K562 (cell line): ENCODE measurements around the gene TMEM120A. TPM values are rescaled to one million over a fixed set of nuclear protein-coding genes. Genes with fewer than 3 reads are reported as not detected.

Experiments
- ATAC-seq: fragments of 200-7000 bp; cut with Tn5 transposase; 3 replicates; pipeline ENCODE4 v1.9.1; 2020; ENCODE audit warnings: moderate library complexity
- BruUV-seq: library from RNA; stranded (reverse); fragments of 400-500 nt; replicated peaks from 2 replicates; lab custom pipeline; 2021; lab: Mats Ljungman, UMichigan
- CTCF ChIA-PET: fragments of 300-600 bp; formaldehyde crosslinking; extraction: SDS; loops from one replicate; lab custom pipeline; 2021; ENCODE audit warnings: low intra/inter-chr PET ratio; lab: Yijun Ruan, JAX
- POLR2A ChIA-PET: fragments of 300-600, 350-650 bp; sonication (Branson Sonifier 250); formaldehyde crosslinking; extraction: SDS; loops from one replicate; lab custom pipeline; 2021; ENCODE audit warnings: antibody characterized with exemption, inconsistent platforms; lab: Yijun Ruan, JAX
- DNase-seq, 4 experiments: peaks; one replicate each; pipeline versions ENCODE4 v3.0.0 to v3.0.0-alpha.2; 2011 to 2018; ENCODE audit warnings: low spot score in 3 of 4, mixed read lengths in 3 of 4; ENCODE audit errors: extremely low read depth in 1 of 4
- FAIRE-seq: peaks from 2 replicates; lab custom pipeline; 2011; peaks lifted over from hg19 to GRCh38; lab: Jason Lieb, UNC
- H2AFZ ChIP-seq: 2 replicates; pipeline ENCODE4 v1.6.0; 2011; ENCODE audit warnings: low read depth, low read length, control low read depth, inconsistent platforms
- H3K27ac ChIP-seq: fragments of 200-600 bp; 3 replicates; pipeline ENCODE4 v1.8.0; 2011; ENCODE audit warnings: low read depth, mild to moderate bottlenecking, control low read depth, inconsistent platforms, low read length, moderate library complexity, mixed read lengths; ENCODE audit errors: extremely low read depth
- H3K27me3 ChIP-seq, 2 experiments: fragments of 300-600 bp in 1 of 2; 2 replicates in 1 of 2; 3 replicates in 1 of 2; pipeline versions ENCODE4 v1.6.0 to v1.8.0; 2011; ENCODE audit warnings: inconsistent platforms in 2 of 2, low read length in 2 of 2, mild to moderate bottlenecking in 1 of 2, mixed read lengths in 1 of 2, moderate library complexity in 1 of 2; ENCODE audit not compliant: control insufficient read depth in 2 of 2, insufficient read depth in 2 of 2
- H3K36me3 ChIP-seq: fragments of 300-600 bp; 3 replicates; pipeline ENCODE4 v1.8.0; 2011; ENCODE audit warnings: mild to moderate bottlenecking, low read length, inconsistent platforms; ENCODE audit not compliant: control insufficient read depth, insufficient read depth
- H3K4me1 ChIP-seq, 2 experiments: fragments of 200-600 bp in 1 of 2; replicated peaks in 1 of 2; 2 replicates in 1 of 2; 3 replicates in 1 of 2; pipeline versions ENCODE4 v1.5.1 to v1.8.0; 2011; ENCODE audit warnings: inconsistent platforms in 2 of 2, low read length in 2 of 2, mild to moderate bottlenecking in 1 of 2, mixed read lengths in 1 of 2, moderate library complexity in 1 of 2; ENCODE audit not compliant: control insufficient read depth in 2 of 2, insufficient read depth in 2 of 2
- H3K4me2 ChIP-seq: 2 replicates; pipeline ENCODE4 v1.6.1; 2011; ENCODE audit warnings: low read length, control low read depth, inconsistent platforms, mixed read lengths; ENCODE audit not compliant: insufficient read depth
- H3K4me3 ChIP-seq: fragments of 200-600 bp; sonication (generic), shearing (Covaris generic); 2 replicates; pipeline ENCODE4 v1.5.1; 2016; ENCODE audit warnings: control low read depth, inconsistent platforms
- H3K79me2 ChIP-seq: fragments of 200-600 bp; 3 replicates; pipeline ENCODE4 v1.8.0; 2011; ENCODE audit warnings: low read length, inconsistent platforms; ENCODE audit not compliant: control insufficient read depth, insufficient read depth
- H3K9ac ChIP-seq, 2 experiments: 2 replicates each; pipeline versions ENCODE4 v1.6.0 to v1.6.1; 2011; ENCODE audit warnings: low read depth in 2 of 2, low read length in 2 of 2, control low read depth in 1 of 2, inconsistent platforms in 1 of 2, mild to moderate bottlenecking in 1 of 2, mixed read lengths in 1 of 2; ENCODE audit not compliant: insufficient read depth in 1 of 2
- H3K9me1 ChIP-seq: one replicate; pipeline ENCODE4 v1.6.0; 2011; ENCODE audit warnings: inconsistent platforms, mild to moderate bottlenecking, low read length, moderate library complexity; ENCODE audit not compliant: control insufficient read depth, insufficient read depth
- H3K9me3 ChIP-seq: replicated peaks from 2 replicates; pipeline ENCODE4 v1.5.1; 2011; ENCODE audit warnings: low read depth, low read length, inconsistent platforms; ENCODE audit not compliant: control insufficient read depth, insufficient read depth
- H4K20me1 ChIP-seq: replicated peaks from 2 replicates; pipeline ENCODE4 v1.6.1; 2011; ENCODE audit warnings: low read length, inconsistent platforms, mixed read lengths; ENCODE audit not compliant: control insufficient read depth, insufficient read depth
- DIDO1 ChIP-seq: fragments of 450-650 bp; IDR thresholded peaks from 2 replicates; pipeline ENCODE4 v1.6.1; 2016; ENCODE audit warnings: low read depth, missing biosample characterization, missing genetic modification characterization
- PCBP2 ChIP-seq: fragments of 200-400 bp; formaldehyde crosslinking; IDR thresholded peaks from 2 replicates; pipeline ENCODE4 v1.6.1; 2018; ENCODE audit warnings: low read length, low read depth, mild to moderate bottlenecking, moderate library complexity; ENCODE audit not compliant: poor library complexity, severe bottlenecking
- POLR2A ChIP-seq: fragments of 450-650 bp; conservative IDR thresholded peaks from 2 replicates; pipeline ENCODE4 v1.6.1; 2016
- PTBP1 ChIP-seq: fragments of 200-400 bp; formaldehyde crosslinking; IDR thresholded peaks from 2 replicates; pipeline ENCODE4 v1.6.1; 2017; ENCODE audit warnings: low read depth, low read length
- RBFOX2 ChIP-seq: fragments of 200-400 bp; formaldehyde crosslinking; IDR thresholded peaks from 2 replicates; pipeline ENCODE4 v1.6.1; 2017; ENCODE audit warnings: low read depth, mild to moderate bottlenecking, low read length, moderate library complexity
- RBM22 ChIP-seq: fragments of 200-400 bp; formaldehyde crosslinking; IDR thresholded peaks from 2 replicates; pipeline ENCODE4 v1.6.1; 2018; ENCODE audit warnings: low read length, low read depth; ENCODE audit not compliant: poor library complexity, severe bottlenecking
- TRIM28 ChIP-seq: fragments of 450-650 bp; IDR thresholded peaks from 2 replicates; pipeline ENCODE4 v1.6.1; 2017
- ZNF316 ChIP-seq: fragments of 450-650 bp; IDR thresholded peaks from 2 replicates; pipeline ENCODE4 v1.6.1; 2016
- ZNF431 ChIP-seq: sonication (generic); formaldehyde crosslinking; IDR thresholded peaks from 2 replicates; pipeline ENCODE4 v1.8.0; 2022; ENCODE audit warnings: mild to moderate bottlenecking, missing genetic modification reagents
- WGBS: fragments of 100-300 bp; shearing (Covaris generic); methylation state at CpG from one replicate; pipeline ENCODE4 v1.1.6; 2016; ENCODE audit warnings: low coverage, mixed read lengths; ENCODE audit not compliant: insufficient coverage; ENCODE audit errors: missing lambda C conversion rate; 5-methylcytosine and 5-hydroxymethylcytosine counted together
- in situ Hi-C: fragments of 300-500 bp; cut with MboI; formaldehyde crosslinking; loops from 4 replicates; pipeline ENCODE4 v1.15.0; 2018; ENCODE audit warnings: inconsistent platforms, mixed read lengths
- intact Hi-C: fragments of 100-400 bp; cut with micrococcal nuclease; formaldehyde crosslinking; loops from 2 replicates; pipeline ENCODE4 v1.14.2; 2022
- polyA plus RNA-seq, 8 experiments: library from polyadenylated mRNA; depleted of rRNA in 4 of 8; stranded (reverse) in 5 of 8; unstranded in 3 of 8; fragments of >200 nt; fragmentation: Nextera tagmentation in 2 of 8; fragmentation: Illumina TruSeq in 1 of 8; extraction: Ambion mirVana in 2 of 8; extraction: Trizol in 1 of 8; gene quantifications; 2 replicates each; pipeline versions ENCODE4 v1.2.1 to v1.2.3, GENCODE V29; 2011 to 2014; ENCODE audit warnings: inconsistent platforms in 1 of 8, missing spikeins in 1 of 8
- total RNA-seq, 7 experiments: library from RNA; depleted of rRNA in 6 of 7; stranded (reverse); fragments of >200 nt in 6 of 7; fragmentation: Illumina TruSeq in 2 of 7; extraction: Trizol in 2 of 7; gene quantifications; 2 replicates each; pipeline versions ENCODE4 v1.2.1 to v1.2.3, GENCODE V29; 2011 to 2021; ENCODE audit warnings: low replicate concordance in 1 of 7
- TF ChIP-seq, protein P1 (sequence below): fragments of 150-350 bp; conservative IDR thresholded peaks from 2 replicates; pipeline ENCODE4 v1.6.1; 2014; ENCODE audit warnings: low read length
- TF ChIP-seq, protein P2 (sequence below): fragments of 250-450 bp; sonication (Bioruptor Pico); IDR thresholded peaks from 2 replicates; pipeline ENCODE4 v1.9.0; 2021; ENCODE audit warnings: mild to moderate bottlenecking, inconsistent platforms

TMEM120A gene
- total and polyA plus RNA-seq, 9 of the 15 experiments (the other 6 are each of a cell fraction or from before 2014, with no cell fraction given): 2.3 to 90.2 (median 22.9) TPM

DNA sequence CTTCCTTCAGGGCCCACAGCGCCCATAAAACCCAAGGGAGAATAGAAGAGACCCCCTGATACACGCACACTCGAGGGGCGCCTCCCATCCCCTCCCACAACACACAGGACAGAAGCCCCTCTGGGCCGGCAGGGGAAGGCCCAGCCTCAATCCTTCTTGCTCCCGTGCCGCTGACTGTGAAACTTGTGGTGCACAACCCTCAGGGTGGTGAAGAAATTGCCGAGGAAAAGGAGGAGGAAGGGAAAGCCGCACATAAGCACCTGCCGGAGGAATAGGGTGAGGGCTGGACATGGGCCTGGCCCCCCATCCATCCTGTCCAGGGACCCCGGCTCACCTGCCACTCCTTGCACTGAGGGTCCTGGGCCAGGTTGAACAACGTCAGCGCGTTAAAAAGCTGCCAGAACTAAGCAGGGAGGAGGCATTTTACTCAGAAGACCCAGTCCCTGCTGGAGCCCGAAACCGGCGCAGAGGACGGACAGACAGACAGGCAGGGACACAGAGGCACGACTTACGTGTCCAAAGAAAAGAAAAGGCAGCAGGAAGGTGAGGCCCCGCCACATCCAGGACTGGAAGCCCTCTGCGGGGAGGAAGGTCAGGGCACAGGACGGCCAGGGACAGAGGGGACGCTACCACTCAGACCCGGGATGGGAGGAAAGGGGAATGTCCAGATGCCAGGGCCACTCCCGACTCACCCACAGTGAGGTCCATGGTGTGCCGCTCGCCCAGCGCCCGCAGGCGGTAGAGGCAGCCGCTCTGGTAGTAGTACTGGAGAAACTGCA is 7.2 kb downstream of the TMEM120A start:
- no peak for DNase-seq
- H3K27me3 ChIP-seq: no peaks in the 10 kb centered on the region
- TF ChIP-seq DIDO1 (tag) (no peak), ZNF316 (peak; percentile 66), POLR2A (0 out of 2 replicates have a peak, but pooled peaks have one; percentile 25), RBFOX2 (0 out of 2 replicates have a peak, but pooled peaks have one; percentile 29), PTBP1 (no peak), RBM22 (peak; percentile 78), ZNF431 (CRISPR knock-in tag) (no peak), PCBP2 (no peak), TRIM28 (peak; percentile 32; the same call in 1 of the 2 replicates)
- TF ChIP-seq, protein P1, sequence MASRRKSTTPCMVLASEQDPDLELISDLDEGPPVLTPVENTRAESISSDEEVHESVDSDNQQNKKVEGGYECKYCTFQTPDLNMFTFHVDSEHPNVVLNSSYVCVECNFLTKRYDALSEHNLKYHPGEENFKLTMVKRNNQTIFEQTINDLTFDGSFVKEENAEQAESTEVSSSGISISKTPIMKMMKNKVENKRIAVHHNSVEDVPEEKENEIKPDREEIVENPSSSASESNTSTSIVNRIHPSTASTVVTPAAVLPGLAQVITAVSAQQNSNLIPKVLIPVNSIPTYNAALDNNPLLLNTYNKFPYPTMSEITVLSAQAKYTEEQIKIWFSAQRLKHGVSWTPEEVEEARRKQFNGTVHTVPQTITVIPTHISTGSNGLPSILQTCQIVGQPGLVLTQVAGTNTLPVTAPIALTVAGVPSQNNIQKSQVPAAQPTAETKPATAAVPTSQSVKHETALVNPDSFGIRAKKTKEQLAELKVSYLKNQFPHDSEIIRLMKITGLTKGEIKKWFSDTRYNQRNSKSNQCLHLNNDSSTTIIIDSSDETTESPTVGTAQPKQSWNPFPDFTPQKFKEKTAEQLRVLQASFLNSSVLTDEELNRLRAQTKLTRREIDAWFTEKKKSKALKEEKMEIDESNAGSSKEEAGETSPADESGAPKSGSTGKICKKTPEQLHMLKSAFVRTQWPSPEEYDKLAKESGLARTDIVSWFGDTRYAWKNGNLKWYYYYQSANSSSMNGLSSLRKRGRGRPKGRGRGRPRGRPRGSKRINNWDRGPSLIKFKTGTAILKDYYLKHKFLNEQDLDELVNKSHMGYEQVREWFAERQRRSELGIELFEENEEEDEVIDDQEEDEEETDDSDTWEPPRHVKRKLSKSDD: no peak
- TF ChIP-seq, protein P2, sequence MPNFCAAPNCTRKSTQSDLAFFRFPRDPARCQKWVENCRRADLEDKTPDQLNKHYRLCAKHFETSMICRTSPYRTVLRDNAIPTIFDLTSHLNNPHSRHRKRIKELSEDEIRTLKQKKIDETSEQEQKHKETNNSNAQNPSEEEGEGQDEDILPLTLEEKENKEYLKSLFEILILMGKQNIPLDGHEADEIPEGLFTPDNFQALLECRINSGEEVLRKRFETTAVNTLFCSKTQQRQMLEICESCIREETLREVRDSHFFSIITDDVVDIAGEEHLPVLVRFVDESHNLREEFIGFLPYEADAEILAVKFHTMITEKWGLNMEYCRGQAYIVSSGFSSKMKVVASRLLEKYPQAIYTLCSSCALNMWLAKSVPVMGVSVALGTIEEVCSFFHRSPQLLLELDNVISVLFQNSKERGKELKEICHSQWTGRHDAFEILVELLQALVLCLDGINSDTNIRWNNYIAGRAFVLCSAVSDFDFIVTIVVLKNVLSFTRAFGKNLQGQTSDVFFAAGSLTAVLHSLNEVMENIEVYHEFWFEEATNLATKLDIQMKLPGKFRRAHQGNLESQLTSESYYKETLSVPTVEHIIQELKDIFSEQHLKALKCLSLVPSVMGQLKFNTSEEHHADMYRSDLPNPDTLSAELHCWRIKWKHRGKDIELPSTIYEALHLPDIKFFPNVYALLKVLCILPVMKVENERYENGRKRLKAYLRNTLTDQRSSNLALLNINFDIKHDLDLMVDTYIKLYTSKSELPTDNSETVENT (CRISPR knock-in tag): no peak
- TF ChIP-seq, all 486 proteins: peak for 5
- FAIRE-seq (no peak), ATAC-seq (no peak)
- intact Hi-C loops (no loop called here), in situ Hi-C loops (no loop called here)
- CTCF ChIA-PET: no interaction called here
- peaks cover 8% of the 10 kb centered on the region; the same call in 1 of the 2 replicates for H4K20me1 ChIP-seq
- 91% methylated on average over 25 of the region's 32 CpGs for WGBS
- H3K4me1 ChIP-seq: peaks cover 21 to 78% of the 10 kb centered on the region in 2 experiments
- H3K9me3 ChIP-seq: no peaks in the 10 kb centered on the region
- POLR2A ChIA-PET: no interaction called here
- no peak overlapping the region for H3K4me2 ChIP-seq
- H3K4me3 ChIP-seq: no peak overlapping the region
- H3K9ac ChIP-seq: 0 out of 4 replicates have a peak overlapping the region, but pooled peaks of 1 of the 2 experiments have one; percentile 10
- no peak overlapping the region for H2AFZ ChIP-seq
- peaks cover 61% of the 10 kb centered on the region; the same call in 2 of the 3 replicates for H3K36me3 ChIP-seq
- H3K9me1 ChIP-seq: peaks cover 4% of the 10 kb centered on the region
- no peaks in the 10 kb centered on the region; the same call in 2 of the 3 replicates for H3K79me2 ChIP-seq
- H3K27ac ChIP-seq: no peak overlapping the region
- TSS peak; percentile 46 for BruUV-seq
